TTC549 (cell line): Measurements from ENCODE around the gene HSPB3.
"Not testable (repeated sequence)": the region's sequence is repeated elsewhere in the genome, so short reads cannot be mapped to it uniquely, and the experiment has no call there.

ENCODE experiments used
- FAIRE-seq: peaks from 2 replicates; lab custom pipeline; 2012; peaks lifted over from hg19 to GRCh38; lab: Jason Lieb, UNC

The HSPB3 gene

GRCh38 chr5:54457094-54457862 is 1.8 kb downstream of the HSPB3 start:
- FAIRE-seq: no peak

- no peak for FAIRE-seq
Measured at GRCh38 chr5:54458221-54458620, 2.7 kb downstream of the HSPB3 start.

- FAIRE-seq: no peak
Measured at GRCh38 chr5:54460181-54460919, 4.9 kb downstream of the HSPB3 start.

GRCh38 chr5:54462281-54462680 is 6.8 kb downstream of the HSPB3 start:
- FAIRE-seq: no peak

GRCh38 chr5:54463713-54464112 is 8.2 kb downstream of the HSPB3 start:
- FAIRE-seq: no peak

GRCh38 chr5:54469622-54470021 is 14.1 kb downstream of the HSPB3 start:
- FAIRE-seq: no peak

- no peak for FAIRE-seq
Measured at GRCh38 chr5:54470128-54470527, 14.6 kb downstream of the HSPB3 start.

GRCh38 chr5:54470677-54471076 is 15.2 kb downstream of the HSPB3 start:
- no peak for FAIRE-seq

GRCh38 chr5:54471398-54471797 is 15.9 kb downstream of the HSPB3 start:
- no peak for FAIRE-seq

- FAIRE-seq: no peak
Measured at GRCh38 chr5:54476682-54477081, 21.2 kb downstream of the HSPB3 start.

GRCh38 chr5:54477941-54478478 is 22.5 kb downstream of the HSPB3 start:
- no peak for FAIRE-seq

- no peak for FAIRE-seq
Measured at GRCh38 chr5:54480296-54480695, 24.8 kb downstream of the HSPB3 start.

- no peak for FAIRE-seq
Measured at GRCh38 chr5:54484219-54484894, 28.9 kb downstream of the HSPB3 start.

- FAIRE-seq: not testable (repeated sequence)
Measured at GRCh38 chr5:54485659-54486058, 30.2 kb downstream of the HSPB3 start.

GRCh38 chr5:54489648-54489979 is 34.1 kb downstream of the HSPB3 start:
- not testable (repeated sequence) for FAIRE-seq

GRCh38 chr5:54491326-54491725 is 35.8 kb downstream of the HSPB3 start:
- FAIRE-seq: no peak

GRCh38 chr5:54492178-54492577 is 36.7 kb downstream of the HSPB3 start:
- FAIRE-seq: no peak

GRCh38 chr5:54495027-54495426 is 39.5 kb downstream of the HSPB3 start:
- no peak for FAIRE-seq
